Spinal cord (tissue), 10 donors: Measurements from ENCODE around the gene PPAT. TPM values are rescaled to one million over a fixed set of nuclear protein-coding genes. Genes with fewer than 3 reads are reported as not detected.

ENCODE experiments used
- DNase-seq, 6 donors: peaks; one replicate each; pipeline versions ENCODE4 v3.0.0 to v3.0.0-alpha.2; 2013 to 2015; ENCODE audit warnings: low spot score in 6 of 6, low read depth in 4 of 6
- H3K27ac ChIP-seq: one replicate; pipeline ENCODE4 v1.5.1; 2013; ENCODE audit warnings: low read depth, low read length, control low read depth
- H3K27me3 ChIP-seq: one replicate; pipeline ENCODE4 v1.6.1; 2013; ENCODE audit warnings: low read length; ENCODE audit not compliant: control insufficient read depth, insufficient read depth
- H3K36me3 ChIP-seq: one replicate; pipeline ENCODE4 v1.6.1; 2013; ENCODE audit warnings: low read length; ENCODE audit not compliant: control insufficient read depth, insufficient read depth
- H3K4me1 ChIP-seq: one replicate; pipeline ENCODE4 v1.6.1; 2013; ENCODE audit warnings: low read length; ENCODE audit not compliant: control insufficient read depth, insufficient read depth
- H3K4me3 ChIP-seq: one replicate; pipeline ENCODE4 v1.5.1; 2013; ENCODE audit warnings: low read depth, low read length, control low read depth
- H3K9me3 ChIP-seq: one replicate; pipeline ENCODE4 v1.6.1; 2013; ENCODE audit warnings: low read length; ENCODE audit not compliant: control insufficient read depth, insufficient read depth
- WGBS: methylation state at CpG from one replicate; pipeline ENCODE4 v1.1.5; 2013; ENCODE audit warnings: missing lambda C conversion rate; ENCODE audit not compliant: insufficient coverage; 5-methylcytosine and 5-hydroxymethylcytosine counted together
- polyA plus RNA-seq, 2 donors: library from polyadenylated mRNA; unstranded; fragments of 120-200 nt; gene quantifications; one replicate each; pipeline ENCODE4 v1.2.1, GENCODE V29; 2013; ENCODE audit not compliant: insufficient read length in 2 of 2
- total RNA-seq, 2 donors: library from RNA; depleted of rRNA in 1 of 2; stranded (reverse); fragments of 120-200 nt in 1 of 2; fragments of >200 nt in 1 of 2; gene quantifications; one replicate each; pipeline versions ENCODE4 v1.2.3 to v1.2.4, GENCODE V29; 2013 to 2014
- donor health status: healthy.

Gene PPAT
- total and polyA plus RNA-seq, 4 donors: 14.4 to 22.4 (median 15.4) TPM

- Histone ChIP-seq H3K27me3 (no peaks in the 10 kb centered on the region), H3K27ac (no peak overlapping the region), H3K36me3 (no peaks in the 10 kb centered on the region), H3K4me1 (no peaks in the 10 kb centered on the region), H3K9me3 (no peaks in the 10 kb centered on the region), H3K4me3 (no peak overlapping the region)
- 95% methylated on average over 2 of the region's 6 CpGs for WGBS
- DNase-seq: peak in 1 of 6 donors; percentile 47
These were observed 34.9 kb downstream of the PPAT start for GRCh38 chr4:56400560-56400959.

GRCh38 chr4:56391270-56391669, 44.1 kb downstream of the PPAT start:
- DNase-seq: no peak
- Histone ChIP-seq H3K27ac (no peak overlapping the region), H3K36me3 (no peaks in the 10 kb centered on the region), H3K4me1 (peaks cover under 1% of the 10 kb centered on the region), H3K4me3 (no peak overlapping the region), H3K9me3 (no peaks in the 10 kb centered on the region), H3K27me3 (no peaks in the 10 kb centered on the region)
- 97% methylated on average over 5 of the region's 8 CpGs for WGBS

GRCh38 chr4:56389558-56389957, 45.9 kb downstream of the PPAT start:
- peaks cover 2% of the 10 kb centered on the region for H3K4me1 ChIP-seq
- WGBS: 63% methylated on average over 1 of the region's 1 CpG
- DNase-seq: no peak
- H3K27ac ChIP-seq: no peak overlapping the region
- H3K4me3 ChIP-seq: no peak overlapping the region
- no peaks in the 10 kb centered on the region for H3K9me3 ChIP-seq
- no peaks in the 10 kb centered on the region for H3K27me3 ChIP-seq
- H3K36me3 ChIP-seq: no peaks in the 10 kb centered on the region

- Histone ChIP-seq H3K27ac (peak overlapping the region; percentile 100), H3K36me3 (no peaks in the 10 kb centered on the region), H3K4me3 (peak overlapping the region; percentile 79), H3K9me3 (no peaks in the 10 kb centered on the region), H3K4me1 (peaks cover 2% of the 10 kb centered on the region), H3K27me3 (no peaks in the 10 kb centered on the region)
- 40% methylated on average over 2 of the region's 6 CpGs for WGBS
- no peak for DNase-seq
These were observed 47.1 kb downstream of the PPAT start for GRCh38 chr4:56388306-56388705.

- Histone ChIP-seq H3K27ac (peak within 1 kb of the TSS; percentile 100), H3K9me3 (no peaks in the 10 kb centered on the region), H3K27me3 (no peaks in the 10 kb centered on the region), H3K36me3 (no peaks in the 10 kb centered on the region), H3K4me1 (peaks cover 2% of the 10 kb centered on the region), H3K4me3 (peak within 1 kb of the TSS; percentile 79)
- DNase-seq: peak; percentile 91 to 98 (median 96)
- WGBS: 0% methylated on average over 53 of the region's 57 CpGs
These were observed 48.1 kb downstream of the PPAT start, which contains the start of gene AASDH for GRCh38 chr4:56387023-56388001. TSS of gene AASDH (minus strand) at chr4:56387491. CDS start at chr4:56384299, 3,192 bp downstream.

- WGBS: no CpG with 5 or more reads among the region's 4 CpGs
- H3K4me3 ChIP-seq: peak overlapping the region; percentile 18
These were observed 49.3 kb downstream of the PPAT start for GRCh38 chr4:56386091-56386490.

GRCh38 chr4:56375458-56375857, 60.0 kb downstream of the PPAT start:
- Histone ChIP-seq H3K27ac (no peak overlapping the region), H3K4me3 (no peak overlapping the region), H3K36me3 (peaks cover 2% of the 10 kb centered on the region), H3K27me3 (no peaks in the 10 kb centered on the region), H3K9me3 (no peaks in the 10 kb centered on the region), H3K4me1 (no peaks in the 10 kb centered on the region)
- DNase-seq: no peak
- 56% methylated on average over 2 of the region's 2 CpGs for WGBS

More at GRCh38 chr4:56386091-56386490, 49.3 kb downstream of the PPAT start:
- H3K36me3 ChIP-seq: no peaks in the 10 kb centered on the region
- no peaks in the 10 kb centered on the region for H3K27me3 ChIP-seq
- H3K9me3 ChIP-seq: no peaks in the 10 kb centered on the region
- no peak overlapping the region for H3K27ac ChIP-seq
- H3K4me1 ChIP-seq: peaks cover 2% of the 10 kb centered on the region
- DNase-seq: no peak

GRCh38 chr4:56374956-56375355, 60.5 kb downstream of the PPAT start:
- no peak for DNase-seq
- Histone ChIP-seq H3K27ac (no peak overlapping the region), H3K9me3 (no peaks in the 10 kb centered on the region), H3K4me3 (no peak overlapping the region), H3K4me1 (no peaks in the 10 kb centered on the region), H3K36me3 (peaks cover 6% of the 10 kb centered on the region), H3K27me3 (no peaks in the 10 kb centered on the region)
- 71% methylated on average over 1 of the region's 1 CpG for WGBS

GRCh38 chr4:56372774-56373173, 62.6 kb downstream of the PPAT start:
- peaks cover 12% of the 10 kb centered on the region for H3K36me3 ChIP-seq
- WGBS: no CpG with 5 or more reads among the region's 1 CpG
- DNase-seq: no peak
- no peak overlapping the region for H3K27ac ChIP-seq
- no peak overlapping the region for H3K4me3 ChIP-seq
- H3K9me3 ChIP-seq: no peaks in the 10 kb centered on the region
- H3K27me3 ChIP-seq: no peaks in the 10 kb centered on the region
- H3K4me1 ChIP-seq: no peaks in the 10 kb centered on the region
